ENCODE measurements around the gene KCNG4.
A peak's percentile ranks its signal among the peaks of the same experiment; 100 is the strongest.
"Not testable (repeated sequence)": the region's sequence is repeated elsewhere in the genome, so short reads cannot be mapped to it uniquely, and the experiment has no call there.

Gene KCNG4

GRCh38 chr16:84232969-84233368 lies 6.8 kb downstream of the KCNG4 start:
- DNase-seq = no peak

GRCh38 chr16:84232060-84232459 lies 7.8 kb downstream of the KCNG4 start:
- no peak for DNase-seq

- DNase-seq = no peak
Observed at GRCh38 chr16:84229471-84229870, 10.3 kb downstream of the KCNG4 start.

GRCh38 chr16:84228256-84228838 lies 11.5 kb downstream of the KCNG4 start:
- DNase-seq = peak; percentile 7

- no peak for DNase-seq
Observed at GRCh38 chr16:84227548-84227947, 12.3 kb downstream of the KCNG4 start.

- DNase-seq = no peak
Observed at GRCh38 chr16:84226026-84226425, 13.8 kb downstream of the KCNG4 start.

GRCh38 chr16:84225571-84225970 lies 14.2 kb downstream of the KCNG4 start:
- DNase-seq = no peak

GRCh38 chr16:84225126-84225525 lies 14.7 kb downstream of the KCNG4 start:
- DNase-seq = no peak

GRCh38 chr16:84224554-84224953 lies 15.3 kb downstream of the KCNG4 start:
- DNase-seq = no peak

- DNase-seq = no peak
Observed at GRCh38 chr16:84223456-84223855, 16.4 kb downstream of the KCNG4 start.

- no peak for DNase-seq
Observed at GRCh38 chr16:84220851-84221250, 19.0 kb downstream of the KCNG4 start.

- DNase-seq = no peak
Observed at GRCh38 chr16:84218956-84219355, 20.9 kb downstream of the KCNG4 start.

- DNase-seq = no peak
Observed at GRCh38 chr16:84218176-84218823, 21.5 kb downstream of the KCNG4 start.

GRCh38 chr16:84216144-84216543 lies 23.7 kb downstream of the KCNG4 start:
- DNase-seq = not testable (repeated sequence)

- no peak for DNase-seq
Observed at GRCh38 chr16:84215531-84215930, 24.3 kb downstream of the KCNG4 start.

- no peak for DNase-seq
Observed at GRCh38 chr16:84214451-84215066, 25.3 kb downstream of the KCNG4 start.

GRCh38 chr16:84212631-84213030 lies 27.2 kb downstream of the KCNG4 start:
- DNase-seq = no peak

GRCh38 chr16:84212154-84212553 lies 27.7 kb downstream of the KCNG4 start:
- no peak for DNase-seq

- DNase-seq = no peak
Observed at GRCh38 chr16:84209989-84210388, 29.8 kb downstream of the KCNG4 start.

- no peak for DNase-seq
Observed at GRCh38 chr16:84207879-84208278, 31.9 kb downstream of the KCNG4 start.

GRCh38 chr16:84207251-84207650 lies 32.6 kb downstream of the KCNG4 start:
- no peak for DNase-seq

GRCh38 chr16:84205976-84206691 lies 33.7 kb downstream of the KCNG4 start:
- no peak for DNase-seq

- DNase-seq = not testable (repeated sequence)
Observed at GRCh38 chr16:84205123-84205522, 34.7 kb downstream of the KCNG4 start.

GRCh38 chr16:84204551-84204950 lies 35.3 kb downstream of the KCNG4 start:
- not testable (repeated sequence) for DNase-seq

Data from NCI-H510A treated with DMSO at 0.1 percent for 48 hours (cell line).